T-helper 17 cell (primary cell): Measurements from ENCODE around the gene MARCHF9. TPM values are rescaled to one million over a fixed set of nuclear protein-coding genes. Genes with fewer than 3 reads are reported as not detected.

ENCODE experiments used
- ATAC-seq: fragments of 150-1000 bp; cut with Tn5 transposase; 2 replicates; pipeline ENCODE4 v1.10.0; 2021; ENCODE audit warnings: mild to moderate bottlenecking, moderate library complexity
- DNase-seq, 3 donors: peaks; one replicate each; pipeline versions ENCODE4 v3.0.0 to v3.0.0-alpha.2; 2020 to 2021
- H3K9me3 ChIP-seq: one replicate; pipeline ENCODE4 v1.7.0; 2013; ENCODE audit warnings: low read length, mild to moderate bottlenecking; ENCODE audit not compliant: control insufficient read depth, poor library complexity, severe bottlenecking
- H3K27ac Mint-ChIP-seq: one replicate; pipeline ENCODE4 v1.8.0; 2022; ENCODE audit warnings: mild to moderate bottlenecking, moderate library complexity, mixed read lengths
- H3K27me3 Mint-ChIP-seq: one replicate; pipeline ENCODE4 v1.8.0; 2022; ENCODE audit warnings: mixed read lengths
- H3K36me3 Mint-ChIP-seq: one replicate; pipeline ENCODE4 v1.8.0; 2022; ENCODE audit warnings: low read depth, mixed read lengths
- H3K4me1 Mint-ChIP-seq: one replicate; pipeline ENCODE4 v1.8.0; 2022; ENCODE audit warnings: mild to moderate bottlenecking, mixed read lengths
- H3K4me3 Mint-ChIP-seq: one replicate; pipeline ENCODE4 v1.8.0; 2022; ENCODE audit warnings: mild to moderate bottlenecking, moderate library complexity, mixed read lengths
- total RNA-seq, 4 donors: library from RNA in 2 of 4; stranded (reverse) in 2 of 4; gene quantifications; one replicate each; pipeline ENCODE4 v1.2.3 and lab custom pipeline; 2022 to 2026

Gene MARCHF9
- total RNA-seq, 2 donors from 2014 or later, result 45.3 to 62.4 TPM

DNA sequence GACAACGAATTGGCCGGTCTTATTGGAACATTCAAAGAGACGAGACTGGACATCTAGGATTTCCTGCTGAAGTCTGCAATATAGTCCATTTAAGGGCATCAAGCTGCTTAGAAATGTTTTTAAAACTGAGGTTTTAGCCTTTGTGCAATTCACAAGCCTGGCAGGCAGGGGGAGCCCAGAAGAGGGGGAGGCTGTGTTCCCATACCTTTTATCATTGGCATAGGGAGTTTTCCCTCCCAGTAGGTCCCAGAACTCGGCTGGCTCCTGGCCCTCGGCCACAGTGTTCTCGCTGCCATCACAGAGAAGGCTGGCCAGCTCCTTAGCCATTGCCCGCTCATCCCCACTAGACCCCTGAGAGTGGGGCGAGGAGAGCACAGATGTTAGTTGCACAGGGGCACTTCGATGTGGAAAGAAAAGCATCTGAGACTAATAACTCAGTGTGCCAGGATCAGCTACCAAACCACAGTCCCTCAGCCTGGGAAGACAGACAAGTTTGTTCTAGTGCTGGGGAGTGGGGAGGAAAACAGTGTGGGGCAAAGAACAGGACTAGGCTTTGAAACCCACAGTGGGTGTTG is 48.5 kb downstream of the MARCHF9 start:
- no peaks in the 10 kb centered on the region for H3K9me3 ChIP-seq
- Mint-ChIP-seq H3K4me1 (peaks cover 10% of the 10 kb centered on the region), H3K27ac (no peak overlapping the region), H3K4me3 (no peak overlapping the region), H3K36me3 (peaks cover 10% of the 10 kb centered on the region), H3K27me3 (no peaks in the 10 kb centered on the region)
- DNase-seq (peak in 1 of 3 donors; percentile 20), ATAC-seq (peak; percentile 53)

DNA sequence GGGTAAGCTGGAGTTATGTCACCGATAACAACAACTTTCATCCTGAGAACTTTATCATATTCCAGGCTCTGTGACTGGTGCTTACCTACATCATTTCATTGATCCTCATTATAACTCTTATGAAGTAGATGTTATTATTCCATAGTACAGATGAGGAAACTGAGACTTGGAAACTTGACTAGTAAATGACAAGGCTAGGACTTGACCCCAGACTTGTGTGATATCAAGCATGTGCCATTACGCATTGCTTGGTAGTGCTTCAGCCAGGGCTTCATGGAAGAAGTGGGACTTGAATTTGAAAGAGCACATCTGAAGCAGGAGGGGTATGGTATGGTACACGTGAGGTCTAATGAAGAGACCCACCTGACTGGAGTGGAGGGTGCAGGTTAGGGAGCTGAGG is 51.8 kb downstream of the MARCHF9 start:
- H3K36me3 Mint-ChIP-seq, result peaks cover 3% of the 10 kb centered on the region

DNA sequence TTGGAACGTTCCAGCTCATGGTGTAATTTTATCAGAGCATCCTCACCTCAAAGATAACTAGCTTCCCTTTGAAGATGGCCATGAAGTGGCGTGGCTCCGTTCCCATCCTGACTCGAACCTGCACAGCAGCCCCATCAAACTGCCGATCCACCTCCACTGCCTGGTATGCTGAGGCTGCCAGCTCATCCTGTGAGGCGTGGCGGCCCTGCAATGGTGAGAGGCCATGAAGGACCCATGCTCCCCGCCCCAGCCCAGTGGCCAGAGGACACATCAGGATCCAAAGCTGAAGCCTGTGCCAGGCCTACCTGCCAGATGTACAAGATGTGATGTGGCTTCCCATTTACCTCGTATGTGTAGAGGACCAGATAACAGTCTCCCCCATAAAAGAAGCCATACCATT is 52.4 kb downstream of the MARCHF9 start:
- ATAC-seq, result no peak
- no peaks in the 10 kb centered on the region for H3K9me3 ChIP-seq
- Mint-ChIP-seq H3K36me3 (peaks cover 6% of the 10 kb centered on the region), H3K4me3 (no peak overlapping the region), H3K27me3 (no peaks in the 10 kb centered on the region), H3K4me1 (peaks cover 4% of the 10 kb centered on the region), H3K27ac (no peak overlapping the region)
- no peak for DNase-seq

More for the DNA sequence above, 51.8 kb downstream of the MARCHF9 start:
- Mint-ChIP-seq H3K4me3 (no peak overlapping the region), H3K27me3 (no peaks in the 10 kb centered on the region), H3K4me1 (peaks cover 4% of the 10 kb centered on the region), H3K27ac (no peak overlapping the region)
- DNase-seq (no peak), ATAC-seq (no peak)
- no peaks in the 10 kb centered on the region for H3K9me3 ChIP-seq

DNA sequence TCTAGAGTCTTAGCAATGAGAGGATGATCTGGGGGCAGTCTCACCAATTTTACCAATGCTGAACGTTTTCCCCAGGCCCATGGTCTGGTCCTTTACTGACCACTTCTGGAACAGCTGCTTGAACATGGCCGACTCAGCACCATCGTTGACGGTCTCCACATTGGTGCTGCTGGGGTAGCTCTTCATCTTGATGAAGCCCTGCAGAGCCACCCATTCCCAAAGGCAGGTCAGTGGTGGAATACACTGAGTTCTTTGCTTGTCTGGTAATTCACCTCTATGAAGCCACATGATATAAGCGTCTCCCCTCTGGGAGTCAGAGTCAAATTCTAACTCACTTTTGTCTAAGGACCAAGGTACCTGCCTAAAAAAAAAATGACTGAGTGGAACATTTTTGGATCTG is 53.4 kb downstream of the MARCHF9 start:
- no peaks in the 10 kb centered on the region for H3K9me3 ChIP-seq
- ATAC-seq (no peak), DNase-seq (no peak)
- Mint-ChIP-seq H3K36me3 (peaks cover 2% of the 10 kb centered on the region), H3K4me3 (no peak overlapping the region), H3K27me3 (no peaks in the 10 kb centered on the region), H3K4me1 (peaks cover 6% of the 10 kb centered on the region), H3K27ac (no peak overlapping the region)

DNA sequence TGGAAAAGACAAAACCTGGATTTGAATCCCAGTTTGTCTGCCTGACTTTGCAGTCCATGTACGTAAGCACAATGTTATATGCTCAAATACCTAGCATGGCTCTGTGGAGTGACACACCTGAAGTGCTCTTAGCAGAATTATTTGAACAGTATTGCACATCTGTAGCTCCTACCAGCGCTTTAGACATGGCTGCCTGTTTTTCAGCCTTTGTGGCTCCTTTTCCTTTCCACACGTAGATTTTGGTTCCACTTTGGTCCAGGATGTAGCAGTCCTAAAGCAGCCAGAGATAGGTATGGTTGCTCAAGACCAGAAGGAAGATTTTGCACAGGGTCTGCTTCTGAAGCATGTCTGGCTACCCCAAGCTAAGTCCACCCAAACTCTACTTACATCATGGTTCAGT is 54.5 kb downstream of the MARCHF9 start:
- Mint-ChIP-seq H3K4me3 (no peak overlapping the region), H3K36me3 (peaks cover 2% of the 10 kb centered on the region), H3K27me3 (no peaks in the 10 kb centered on the region), H3K27ac (no peak overlapping the region), H3K4me1 (peaks cover 4% of the 10 kb centered on the region)
- DNase-seq, result no peak
- no peaks in the 10 kb centered on the region for H3K9me3 ChIP-seq
- no peak for ATAC-seq

Other genes starting within 250 kb of the MARCHF9 start
- gene DDIT3, start 234.6 kb upstream of the MARCHF9 start, total RNA-seq, result 100 to 1,000 TPM; 115 to 145 TPM
- 10 to 100 TPM; 82.4 to 93.5 TPM for gene MBD6, start 232.3 kb upstream of the MARCHF9 start, total RNA-seq
- gene DCTN2, start 207.9 kb upstream of the MARCHF9 start, total RNA-seq, result 10 to 100 TPM; 63.9 to 78.8 TPM
- under 1 TPM; 0.35 to 0.63 TPM for gene KIF5A, start 205.1 kb upstream of the MARCHF9 start, total RNA-seq
- gene PIP4K2C, start 163.9 kb upstream of the MARCHF9 start, total RNA-seq, result 10 to 100 TPM; 28.9 to 32.2 TPM
- gene DTX3, start 150.3 kb upstream of the MARCHF9 start, total RNA-seq, result 10 to 100 TPM; 24.4 to 32.8 TPM
- 1 to 10 TPM in 1 of 2 donors, under 1 TPM in 1; 0.37 to 1.2 TPM for gene ARHGEF25, start 143.7 kb upstream of the MARCHF9 start, total RNA-seq
- not detected for gene B4GALNT1, start 121.9 kb upstream of the MARCHF9 start, total RNA-seq
- gene OS9, start 61.0 kb upstream of the MARCHF9 start, total RNA-seq, result 100 to 1,000 TPM; 138 to 142 TPM
- 10 to 100 TPM; 46.5 to 57.6 TPM for gene AGAP2, start 16.4 kb upstream of the MARCHF9 start, total RNA-seq
- 10 to 100 TPM in 1 of 2 donors, 1 to 10 TPM in 1; 9.6 to 11.8 TPM for gene TSPAN31, start 10.1 kb upstream of the MARCHF9 start, total RNA-seq
- 10 to 100 TPM; 20.8 to 21.3 TPM for gene CDK4, start 2.8 kb upstream of the MARCHF9 start, total RNA-seq
- 1 to 10 TPM; 1.4 to 1.7 TPM for gene CYP27B1, start 12.0 kb downstream of the MARCHF9 start, total RNA-seq
- gene METTL1, start 17.0 kb downstream of the MARCHF9 start, total RNA-seq, result 10 to 100 TPM; 15.0 to 20.9 TPM
- gene EEF1AKMT3, start 17.5 kb downstream of the MARCHF9 start, total RNA-seq, result 1 to 10 TPM; 4.0 to 6.6 TPM
- gene TSFM, start 27.7 kb downstream of the MARCHF9 start, total RNA-seq, result 10 to 100 TPM; 12.5 to 17.9 TPM
- 1 to 10 TPM; 1.3 to 1.4 TPM for gene AVIL, start 63.6 kb downstream of the MARCHF9 start, total RNA-seq
- 100 to 1,000 TPM; 114 to 132 TPM for gene CTDSP2, start 91.6 kb downstream of the MARCHF9 start, total RNA-seq
- gene ATP23, start 186.5 kb downstream of the MARCHF9 start, total RNA-seq, result 1 to 10 TPM; 4.3 to 6.4 TPM